Cardiac septum (tissue), 1 donor: Measurements from ENCODE around the gene HIVEP1. TPM values are rescaled to one million over a fixed set of nuclear protein-coding genes. Genes with fewer than 3 reads are reported as not detected.

Experiments
- DNase-seq: peaks from one replicate; pipeline ENCODE4 v3.0.0-alpha.2; 2020; ENCODE audit warnings: low spot score
- intact Hi-C: fragments of 100-400 bp; cut with DNase I; formaldehyde crosslinking; loops from one replicate; pipeline ENCODE4 v1.14.0; 2022
- total RNA-seq: library from RNA; stranded (reverse); fragmentation: NEBNext Ultra II Directional; extraction: Animal tissue kit (Norgen Biotek cat#: 25700); gene quantifications from one replicate; pipeline ENCODE4 v1.2.1, GENCODE V29; 2021
- donor health status: DM: no; HTN: no; CAD: no.

The HIVEP1 gene
- total RNA-seq, 1 donor from 2014 or later = 17.8 TPM

GRCh38 chr6:12036766-12037165 lies 24.7 kb downstream of the HIVEP1 start:
- no peak for DNase-seq
- intact Hi-C loops = no loop called here

GRCh38 chr6:12037798-12038197 lies 25.7 kb downstream of the HIVEP1 start:
- intact Hi-C loops = no loop called here
- no peak for DNase-seq

GRCh38 chr6:12039540-12040459 lies 27.7 kb downstream of the HIVEP1 start:
- no peak for DNase-seq
- intact Hi-C loops = no loop called here

GRCh38 chr6:12047304-12047703 lies 35.2 kb downstream of the HIVEP1 start:
- intact Hi-C loops = no loop called here
- DNase-seq = peak; percentile 77

- no peak for DNase-seq
- intact Hi-C loops = no loop called here
These were observed 35.8 kb downstream of the HIVEP1 start for GRCh38 chr6:12047792-12048432.

GRCh38 chr6:12048609-12049008 lies 36.5 kb downstream of the HIVEP1 start:
- no peak for DNase-seq
- intact Hi-C loops = no loop called here

- intact Hi-C loops = no loop called here
- DNase-seq = no peak
These were observed 37.1 kb downstream of the HIVEP1 start for GRCh38 chr6:12049165-12049564.

GRCh38 chr6:12051861-12052368 lies 39.8 kb downstream of the HIVEP1 start:
- DNase-seq = no peak
- intact Hi-C loops = no loop called here

GRCh38 chr6:12058172-12058961 lies 46.3 kb downstream of the HIVEP1 start:
- intact Hi-C loops = no loop called here
- DNase-seq = no peak

GRCh38 chr6:12060780-12061609 lies 48.9 kb downstream of the HIVEP1 start:
- intact Hi-C loops = no loop called here
- DNase-seq = peak; percentile 90

GRCh38 chr6:12062605-12063004 lies 50.5 kb downstream of the HIVEP1 start:
- intact Hi-C loops = no loop called here
- no peak for DNase-seq

- intact Hi-C loops = no loop called here
- DNase-seq = no peak
These were observed 52.0 kb downstream of the HIVEP1 start for GRCh38 chr6:12064131-12064530.

GRCh38 chr6:12064538-12065071 lies 52.5 kb downstream of the HIVEP1 start:
- DNase-seq = no peak
- intact Hi-C loops = no loop called here

GRCh38 chr6:12065321-12066140 lies 53.4 kb downstream of the HIVEP1 start:
- no peak for DNase-seq
- intact Hi-C loops = no loop called here

- DNase-seq = no peak
- intact Hi-C loops = no loop called here
These were observed 54.2 kb downstream of the HIVEP1 start for GRCh38 chr6:12066297-12066696.

- DNase-seq = no peak
- intact Hi-C loops = no loop called here
These were observed 56.9 kb downstream of the HIVEP1 start for GRCh38 chr6:12068899-12069557.

GRCh38 chr6:12069891-12070529 lies 57.9 kb downstream of the HIVEP1 start:
- no peak for DNase-seq
- intact Hi-C loops = no loop called here
